Stimulated activated CD4-positive, alpha-beta T cell treated with anti-CD3 and anti-CD28 coated beads, TNF-alpha, amount 100 ng/mL, for 48 hours (primary cell): ENCODE data around the gene INSL3.
A peak's percentile ranks its signal among the peaks of the same experiment; 100 is the strongest.
"Not testable (repeated sequence)": the region's sequence is repeated elsewhere in the genome, so short reads cannot be mapped to it uniquely, and the experiment has no call there.

Source experiments
- DNase-seq, 3 donors: peaks; one replicate each; pipeline ENCODE4 v3.0.0-alpha.2; 2020; ENCODE audit warnings: low read depth in 3 of 3

Gene INSL3

GRCh38 chr19:17784201-17785008, 36.9 kb downstream of the INSL3 start:
- peak; percentile 47 to 68 (median 61) for DNase-seq

- DNase-seq, result not testable (repeated sequence)
Measured at GRCh38 chr19:17783721-17784120, 37.6 kb downstream of the INSL3 start.

DNA sequence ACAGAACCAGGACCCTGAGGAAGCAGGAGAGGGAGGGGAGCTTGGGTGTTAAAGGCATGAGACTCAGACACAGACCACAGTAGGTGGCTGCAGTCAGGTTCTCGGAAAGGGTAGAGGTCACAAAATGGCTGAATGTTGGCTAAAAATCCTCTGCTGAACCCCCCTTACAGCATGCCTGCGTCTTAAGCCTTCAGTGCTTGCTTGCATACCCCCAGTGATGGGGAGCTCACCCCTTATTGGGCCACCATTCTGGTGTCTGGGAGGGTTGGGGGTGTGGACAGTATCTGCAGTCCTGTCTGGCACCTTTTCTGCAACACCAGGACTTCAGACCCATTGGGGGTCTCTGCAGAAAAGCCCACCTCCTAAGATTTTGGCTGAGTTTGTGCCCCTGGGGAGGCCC, 40.5 kb downstream of the INSL3 start:
- no peak for DNase-seq

DNA sequence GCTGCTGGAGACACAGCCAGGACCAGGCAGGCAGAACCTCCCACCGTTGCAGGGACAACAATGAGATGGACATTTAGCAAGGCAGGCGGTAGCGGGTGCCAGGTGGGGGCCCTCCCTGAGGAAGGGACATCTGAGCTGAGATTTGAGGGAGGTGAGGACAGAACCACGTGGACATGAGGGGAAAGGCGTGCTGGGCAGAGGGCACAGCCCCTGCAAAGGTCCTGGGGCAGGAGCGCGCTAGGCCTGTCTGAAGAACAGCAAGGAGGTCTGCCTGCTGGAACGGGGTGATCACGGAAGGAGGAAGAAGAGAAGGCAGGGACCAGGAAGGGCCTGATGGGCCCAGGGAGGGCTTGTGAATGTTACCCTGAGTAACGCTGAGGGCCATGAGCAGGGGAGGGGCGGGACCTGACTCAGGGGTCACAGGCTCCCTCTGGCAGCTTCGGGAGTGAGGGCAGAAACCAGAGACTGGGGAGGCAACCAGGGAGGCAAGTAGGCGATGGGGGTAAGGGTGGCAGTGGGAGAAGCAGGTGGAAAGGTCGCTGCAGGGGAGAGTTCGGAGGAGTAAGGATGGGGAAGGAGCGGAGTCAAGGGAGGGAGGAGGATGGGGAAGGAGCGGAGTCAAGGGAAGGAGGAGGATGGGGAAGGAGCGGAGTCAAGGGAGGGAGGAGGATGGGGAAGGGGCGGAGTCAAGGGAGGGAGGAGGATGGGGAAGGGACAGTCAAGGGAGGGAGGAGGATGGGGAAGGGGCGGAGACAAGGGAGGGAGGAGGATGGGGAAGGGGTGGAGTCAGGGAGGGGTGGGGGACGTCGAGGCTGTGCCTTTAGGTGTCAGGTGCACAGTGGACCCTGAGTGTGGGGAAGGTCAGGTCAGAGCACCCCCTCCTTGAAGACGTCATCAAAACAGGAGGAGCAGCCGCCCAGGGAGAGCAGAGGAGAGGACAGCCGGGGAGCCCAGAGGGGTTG, 42.1 kb downstream of the INSL3 start:
- no peak for DNase-seq

DNA sequence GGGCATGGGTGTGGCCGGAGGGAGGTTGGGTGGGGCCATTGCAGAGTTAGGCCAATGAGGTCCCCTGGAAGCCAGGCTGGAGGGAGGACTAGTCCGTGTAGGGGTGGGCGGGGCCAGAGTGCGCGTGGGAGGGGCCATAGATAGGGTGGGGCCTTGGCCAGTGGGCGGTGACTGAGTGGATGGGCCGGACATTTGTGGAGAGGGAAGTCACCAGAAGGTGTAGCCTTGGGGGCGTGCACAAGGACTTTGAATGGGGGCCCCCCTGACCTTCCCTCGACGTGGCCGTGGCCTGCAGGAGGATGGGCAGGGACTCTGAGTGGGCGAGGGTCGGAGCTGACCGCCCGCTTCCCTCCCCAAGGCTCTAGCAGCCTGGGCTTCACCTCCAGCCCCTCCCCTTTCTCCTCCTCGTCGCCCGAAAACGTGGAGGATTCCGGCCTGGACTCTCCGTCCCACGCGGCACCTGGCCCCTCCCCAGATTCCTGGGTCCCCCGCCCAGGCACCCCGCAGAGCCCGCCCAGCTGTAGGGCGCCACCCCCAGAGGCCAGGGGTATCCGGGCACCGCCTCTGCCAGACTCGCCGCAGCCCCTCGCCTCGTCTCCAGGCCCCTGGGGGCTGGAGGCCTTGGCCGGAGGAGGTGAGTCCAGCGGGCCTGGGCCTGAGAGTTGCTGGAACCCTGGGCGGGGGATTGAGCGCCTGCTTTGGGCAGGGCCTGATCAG, 42.9 kb downstream of the INSL3 start:
- peak; percentile 29 to 61 (median 44) for DNase-seq

DNA sequence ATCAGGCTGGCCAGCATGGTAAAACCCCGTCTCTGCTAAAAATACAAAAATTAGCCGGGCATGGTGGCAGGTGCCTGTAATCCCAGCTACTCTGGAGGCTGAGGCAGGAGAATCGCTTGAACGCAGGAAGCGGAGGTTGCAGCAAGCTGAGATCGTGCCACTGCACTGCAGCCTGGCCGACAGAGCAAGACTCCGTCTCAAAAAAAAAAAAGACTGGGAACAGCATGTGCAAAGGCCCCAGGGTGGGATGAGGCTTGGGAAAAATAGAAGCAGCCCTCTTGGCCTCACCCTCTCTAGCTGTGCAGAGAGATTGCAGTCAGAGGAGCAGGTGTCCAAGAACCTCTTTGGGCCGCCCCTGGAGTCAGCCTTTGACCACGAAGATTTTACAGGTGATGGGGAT, 43.5 kb downstream of the INSL3 start:
- DNase-seq, result not testable (repeated sequence)

GRCh38 chr19:17775991-17776803, 45.1 kb downstream of the INSL3 start:
- no peak for DNase-seq

DNA sequence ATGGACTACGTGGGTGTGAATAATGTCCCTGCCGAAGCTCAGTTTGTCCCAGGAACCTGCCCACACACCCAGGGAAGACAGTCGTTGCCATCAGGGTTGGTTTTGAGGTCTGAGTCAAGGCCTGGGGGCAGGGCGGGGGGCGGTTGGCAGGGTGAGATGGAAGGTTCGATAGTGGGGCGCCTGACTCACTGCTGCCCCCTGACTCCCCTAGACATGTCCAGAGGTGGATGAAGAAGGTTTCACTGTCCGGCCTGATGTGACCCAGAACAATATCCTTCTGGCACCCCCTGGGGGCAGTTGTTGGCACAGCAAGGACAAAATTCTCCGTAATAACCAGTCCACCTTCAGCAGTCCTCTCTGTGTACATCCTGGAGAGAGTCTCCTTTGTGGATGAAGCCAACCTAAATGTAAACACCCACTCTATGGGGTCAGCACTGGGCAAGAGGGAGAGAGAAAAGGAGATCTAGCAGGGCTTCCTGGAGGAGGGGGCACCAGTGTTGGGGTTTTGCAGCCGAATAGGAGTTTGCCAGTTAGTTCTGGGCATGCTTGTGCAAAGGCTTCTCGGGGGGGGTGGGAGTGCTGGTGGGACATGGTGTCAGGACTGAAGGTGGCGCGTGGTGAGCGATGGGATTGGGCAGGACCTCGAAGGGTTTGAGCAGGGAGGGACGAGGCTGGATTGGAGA, 45.9 kb downstream of the INSL3 start:
- no peak for DNase-seq

DNA sequence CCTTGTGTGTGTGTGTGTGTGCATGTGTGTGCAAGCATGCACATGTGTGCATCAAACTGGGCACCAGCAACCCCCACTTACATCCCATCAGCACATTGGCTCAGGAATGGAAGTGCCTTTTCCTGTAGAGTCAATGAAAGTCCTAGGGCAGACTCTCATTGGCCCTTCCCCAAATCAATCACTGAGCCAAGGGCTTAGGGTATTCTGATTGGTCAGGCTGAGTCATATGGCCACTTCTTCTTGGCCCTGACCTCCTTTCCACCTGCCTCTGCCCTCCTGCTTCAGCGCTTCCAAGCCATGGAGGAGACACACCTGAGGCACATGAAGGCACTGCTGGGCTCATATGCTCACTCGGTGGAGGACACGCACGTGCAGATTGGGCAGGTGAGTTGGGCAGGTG, 49.1 kb downstream of the INSL3 start:
- no peak for DNase-seq

DNA sequence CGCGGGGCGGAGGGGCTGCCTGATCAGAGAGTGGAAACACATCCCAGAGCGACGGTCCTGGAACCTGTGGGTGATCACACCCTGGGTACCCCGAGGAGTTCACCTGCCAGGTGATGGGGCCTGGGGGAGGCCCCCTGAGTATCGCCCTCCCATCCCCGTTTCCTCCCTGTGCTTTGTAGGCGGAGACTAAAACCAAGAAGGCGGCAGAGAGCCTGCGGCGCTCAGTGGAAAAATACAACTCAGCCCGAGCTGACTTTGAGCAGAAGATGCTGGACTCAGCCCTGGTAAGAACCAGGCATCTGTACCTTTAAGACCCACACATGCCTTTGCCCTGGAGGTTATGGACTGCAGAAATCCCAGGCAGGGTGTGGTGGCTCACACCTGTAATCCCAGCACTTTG, 50.7 kb downstream of the INSL3 start:
- DNase-seq, result no peak

DNA sequence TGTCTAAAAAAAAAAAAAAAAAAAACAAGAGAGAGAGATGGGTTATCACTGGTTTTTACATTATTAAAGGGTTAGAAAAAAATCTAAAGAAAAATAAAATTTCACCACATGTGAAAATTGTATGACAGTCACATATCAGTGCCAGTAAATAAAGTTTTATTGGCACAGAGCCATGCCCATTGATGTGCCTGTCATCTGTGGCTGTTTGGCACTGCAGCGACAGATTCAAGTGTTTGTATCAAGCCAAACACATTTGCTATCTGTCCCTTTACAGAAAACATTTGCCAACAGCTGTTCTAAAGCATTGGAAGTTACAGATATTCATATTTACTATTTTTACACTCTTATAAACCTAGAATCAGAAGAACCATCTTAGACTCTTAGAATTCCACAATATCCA, 53.8 kb downstream of the INSL3 start:
- no peak for DNase-seq

DNA sequence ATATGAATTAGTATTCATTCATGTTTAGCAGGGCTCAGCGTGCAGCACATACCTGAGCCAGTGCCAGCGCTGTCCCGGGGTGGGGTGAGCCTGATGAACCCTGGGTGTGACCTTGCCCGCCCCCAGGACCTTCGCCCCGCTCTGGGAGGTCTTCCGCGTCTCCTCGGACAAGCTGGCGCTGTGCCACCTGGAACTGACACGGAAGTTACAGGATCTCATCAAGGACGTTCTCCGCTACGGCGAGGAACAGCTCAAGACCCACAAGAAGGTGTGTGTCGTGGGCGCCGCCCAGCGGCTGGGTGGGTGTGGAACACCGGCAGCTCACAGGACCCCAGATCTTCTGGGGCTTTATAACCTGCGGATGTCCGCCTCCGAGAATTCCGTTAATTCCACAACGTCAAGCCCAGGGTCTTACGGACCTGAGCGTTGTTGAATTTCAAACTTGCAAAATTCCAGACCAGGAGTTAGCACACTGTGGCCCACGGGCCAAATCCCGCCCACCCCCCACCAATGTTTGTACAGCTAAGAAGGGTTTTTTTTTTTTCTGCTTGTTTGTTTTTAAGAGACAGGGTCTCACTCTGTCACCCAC, 54.7 kb downstream of the INSL3 start:
- no peak for DNase-seq
